ENCODE results near the gene SNX24.

SNX24 gene

DNA sequence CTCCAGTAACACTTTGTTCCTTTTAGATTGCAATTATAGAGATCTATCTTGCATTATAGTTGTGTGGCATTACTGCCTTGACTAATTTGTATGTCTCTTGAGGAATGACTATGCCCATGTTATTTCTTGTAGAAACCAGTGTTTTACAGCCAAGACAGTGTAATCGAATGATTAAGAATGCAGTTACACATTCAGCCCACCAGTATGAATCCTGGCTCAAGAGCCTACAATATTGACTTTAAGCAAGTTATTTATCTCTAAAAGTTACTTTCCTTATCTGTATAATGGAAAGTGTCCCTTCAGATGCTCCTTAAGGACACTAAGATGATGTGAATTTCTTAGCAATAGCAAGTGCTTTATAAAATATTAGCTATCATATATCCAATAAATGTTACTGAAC, 9.7 kb upstream of the SNX24 start:
- no peak overlapping the region for H3K4me2 ChIP-seq (ENCODE audit: low read depth, low read length, poor library complexity, severe bottlenecking)
- TF ChIP-seq EZH2phosphoT487 (conservative IDR thresholded peaks at IDR 0.05; ENCODE audit: low read length) (no peak), CTCF (IDR thresholded peaks at IDR 0.05; ENCODE audit: insufficient read depth, low read length, poor library complexity, severe bottlenecking) (no peak)
- H4K20me1 ChIP-seq (ENCODE audit: low read depth, low read length): no peaks in the 10 kb centered on the region
- no peaks in the 10 kb centered on the region for H3K36me3 ChIP-seq (ENCODE audit: low read length)
- H3K9me2 ChIP-seq (replicated peaks; ENCODE audit: insufficient read depth, low read length): no peaks in the 10 kb centered on the region
- H3K27me3 ChIP-seq (ENCODE audit: low read length): no peaks in the 10 kb centered on the region
- H3K9ac ChIP-seq (ENCODE audit: low read length): no peak overlapping the region
- no peak overlapping the region for H3K27ac ChIP-seq (ENCODE audit: low read depth, low read length)
- H3K9me3 ChIP-seq (ENCODE audit: insufficient read depth, low read length): no peaks in the 10 kb centered on the region
- H3F3A ChIP-seq (ENCODE audit: insufficient read depth): no peaks in the 10 kb centered on the region
- no peak overlapping the region for H3K4me3 ChIP-seq (ENCODE audit: insufficient read depth, low read length, poor library complexity, severe bottlenecking)
- no peak overlapping the region for H2AFZ ChIP-seq (ENCODE audit: low read depth, low read length, severe bottlenecking)
- no peaks in the 10 kb centered on the region for H3K79me2 ChIP-seq (ENCODE audit: insufficient read depth, low read length)

DNA sequence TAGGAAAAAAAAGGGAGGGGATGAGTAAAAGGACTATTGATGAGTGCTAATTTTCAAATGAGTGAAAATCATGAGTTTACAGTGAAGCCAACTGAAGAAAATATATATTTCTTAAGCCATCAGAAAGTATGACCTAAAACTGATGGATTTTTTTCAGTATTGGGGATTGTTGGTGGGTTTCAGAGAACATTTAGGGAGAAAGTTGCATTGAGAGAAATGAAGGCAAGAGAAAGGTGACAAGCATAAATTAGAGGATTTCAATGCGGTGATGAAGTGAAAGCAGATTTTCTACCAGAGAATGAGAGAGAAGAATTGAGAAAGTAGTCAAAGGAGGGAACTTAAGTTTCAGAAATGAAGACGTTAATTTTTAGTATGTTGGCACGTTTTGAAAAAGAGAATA, 8.5 kb upstream of the SNX24 start:
- no peak overlapping the region for H3K4me3 ChIP-seq (ENCODE audit: insufficient read depth, low read length, poor library complexity, severe bottlenecking)
- H3K9ac ChIP-seq (ENCODE audit: low read length): no peak overlapping the region
- H4K20me1 ChIP-seq (ENCODE audit: low read depth, low read length): no peaks in the 10 kb centered on the region
- H3K36me3 ChIP-seq (ENCODE audit: low read length): no peaks in the 10 kb centered on the region
- H3K27ac ChIP-seq (ENCODE audit: low read depth, low read length): no peak overlapping the region
- no peaks in the 10 kb centered on the region for H3K9me3 ChIP-seq (ENCODE audit: insufficient read depth, low read length)
- no peaks in the 10 kb centered on the region for H3K79me2 ChIP-seq (ENCODE audit: insufficient read depth, low read length)
- H3K4me2 ChIP-seq (ENCODE audit: low read depth, low read length, poor library complexity, severe bottlenecking): no peak overlapping the region
- H3K9me2 ChIP-seq (replicated peaks; ENCODE audit: insufficient read depth, low read length): no peaks in the 10 kb centered on the region
- H3K27me3 ChIP-seq (ENCODE audit: low read length): no peaks in the 10 kb centered on the region
- H2AFZ ChIP-seq (ENCODE audit: low read depth, low read length, severe bottlenecking): no peak overlapping the region
- H3F3A ChIP-seq (ENCODE audit: insufficient read depth): no peaks in the 10 kb centered on the region
- TF ChIP-seq EZH2phosphoT487 (conservative IDR thresholded peaks at IDR 0.05; ENCODE audit: low read length) (no peak), CTCF (IDR thresholded peaks at IDR 0.05; ENCODE audit: insufficient read depth, low read length, poor library complexity, severe bottlenecking) (no peak)

DNA sequence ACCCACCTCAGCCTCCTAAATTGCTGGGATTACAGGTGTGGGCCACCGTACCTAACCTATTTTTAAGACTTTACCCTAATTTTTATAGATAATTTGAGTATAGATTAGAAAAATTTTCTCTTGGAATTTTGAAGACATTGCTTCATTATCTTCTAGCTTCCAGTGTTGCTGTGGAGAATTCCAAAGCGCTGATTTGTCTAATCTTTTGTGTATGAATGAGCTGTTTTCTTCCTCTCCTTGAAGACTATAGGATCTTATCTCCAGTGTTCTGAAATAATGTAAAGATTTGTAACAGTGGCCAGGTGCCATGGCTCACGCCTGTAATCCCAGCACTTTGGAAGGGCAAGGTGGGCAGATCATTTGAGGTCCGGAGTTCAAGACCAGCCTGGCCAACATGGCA, 5.7 kb upstream of the SNX24 start:
- H3K4me2 ChIP-seq (ENCODE audit: low read depth, low read length, poor library complexity, severe bottlenecking): no peak overlapping the region
- H3K36me3 ChIP-seq (ENCODE audit: low read length): no peaks in the 10 kb centered on the region
- H3K27ac ChIP-seq (ENCODE audit: low read depth, low read length): no peak overlapping the region
- H3K79me2 ChIP-seq (ENCODE audit: insufficient read depth, low read length): no peaks in the 10 kb centered on the region
- H3K9me2 ChIP-seq (replicated peaks; ENCODE audit: insufficient read depth, low read length): no peaks in the 10 kb centered on the region
- no peaks in the 10 kb centered on the region for H3K9me3 ChIP-seq (ENCODE audit: insufficient read depth, low read length)
- H3F3A ChIP-seq (ENCODE audit: insufficient read depth): no peaks in the 10 kb centered on the region
- H3K4me3 ChIP-seq (ENCODE audit: insufficient read depth, low read length, poor library complexity, severe bottlenecking): no peak overlapping the region
- H4K20me1 ChIP-seq (ENCODE audit: low read depth, low read length): no peaks in the 10 kb centered on the region
- H3K9ac ChIP-seq (ENCODE audit: low read length): no peak overlapping the region
- no peak overlapping the region for H2AFZ ChIP-seq (ENCODE audit: low read depth, low read length, severe bottlenecking)
- TF ChIP-seq CTCF (IDR thresholded peaks at IDR 0.05; ENCODE audit: insufficient read depth, low read length, poor library complexity, severe bottlenecking): no peak
- H3K27me3 ChIP-seq (ENCODE audit: low read length): no peaks in the 10 kb centered on the region

All from SU-DHL-6 (cell line).